Fibroblast of mammary gland (primary cell): ENCODE data around the gene FOXC1.

Experiments used
- DNase-seq: peaks from one replicate; pipeline ENCODE4 v3.0.0-alpha.2; 2010; ENCODE audit warnings: low read depth
- H3K4me3 ChIP-seq: 2 replicates; pipeline ENCODE4 v1.5.1; 2011; ENCODE audit warnings: low read depth, mild to moderate bottlenecking, low read length, moderate library complexity; ENCODE audit not compliant: control insufficient read depth
- CTCF ChIP-seq: conservative IDR thresholded peaks from 2 replicates; pipeline ENCODE4 v1.5.1; 2011; ENCODE audit warnings: low read depth, low read length, inconsistent platforms; ENCODE audit not compliant: control insufficient read depth, insufficient read depth

Gene FOXC1

GRCh38 chr6:1624058-1624850 is 14.5 kb downstream of the FOXC1 start:
- peak overlapping the region; percentile 56 for H3K4me3 ChIP-seq
- TF ChIP-seq CTCF, result no peak
- DNase-seq, result no peak

- no peak for TF ChIP-seq CTCF
- no peak for DNase-seq
- H3K4me3 ChIP-seq, result peak overlapping the region; percentile 56
Measured at GRCh38 chr6:1624851-1625781, 15.4 kb downstream of the FOXC1 start.

- no peak overlapping the region for H3K4me3 ChIP-seq
- no peak for TF ChIP-seq CTCF
- DNase-seq, result no peak
Measured at GRCh38 chr6:1625794-1626435, 16.2 kb downstream of the FOXC1 start.

- DNase-seq, result no peak
- H3K4me3 ChIP-seq, result no peak overlapping the region
- no peak for TF ChIP-seq CTCF
Measured at GRCh38 chr6:1626481-1626880, 16.8 kb downstream of the FOXC1 start.

GRCh38 chr6:1627827-1628560 is 18.3 kb downstream of the FOXC1 start:
- TF ChIP-seq CTCF, result no peak
- no peak overlapping the region for H3K4me3 ChIP-seq
- no peak for DNase-seq

GRCh38 chr6:1629316-1629715 is 19.6 kb downstream of the FOXC1 start:
- no peak for TF ChIP-seq CTCF
- no peak for DNase-seq

More at GRCh38 chr6:1629316-1629715, 19.6 kb downstream of the FOXC1 start:
- no peak overlapping the region for H3K4me3 ChIP-seq
